ENCODE measurements around the gene VSIG8.

GRCh38 chr1:159872891-159873290, 10.4 kb upstream of the VSIG8 start:
- no peak for TF ChIP-seq ZNF274 (IDR thresholded peaks at IDR 0.05; ENCODE audit: low read depth, low read length)
- TF ChIP-seq SUZ12 (IDR thresholded peaks at IDR 0.05; ENCODE audit: extremely low read depth, insufficient read depth, insufficient read length), result no peak
